HepG2 (cell line): ENCODE measurements around the gene KRT6C. TPM values are rescaled to one million over a fixed set of nuclear protein-coding genes. Genes with fewer than 3 reads are reported as not detected.

Experiments
- ATAC-seq: fragments of 200-7000 bp; cut with Tn5 transposase; 3 replicates; pipeline ENCODE4 v1.9.1; 2020; ENCODE audit warnings: mild to moderate bottlenecking, moderate library complexity
- BruUV-seq: library from RNA; stranded (reverse); fragments of 400-500 nt; replicated peaks from 2 replicates; lab custom pipeline; 2021; lab: Mats Ljungman, UMichigan
- CTCF ChIA-PET: fragments of 300-600 bp; formaldehyde crosslinking; extraction: SDS; loops from one replicate; lab custom pipeline; 2021; ENCODE audit warnings: low total read pairs, inconsistent platforms, low intra/inter-chr PET ratio; lab: Yijun Ruan, JAX
- POLR2A ChIA-PET: fragments of 350-600 bp; sonication (Branson Sonifier 250); formaldehyde crosslinking; loops from one replicate; lab custom pipeline; 2020; ENCODE audit warnings: antibody characterized with exemption, inconsistent platforms; lab: Yijun Ruan, JAX
- DNase-seq: peaks from one replicate; pipeline ENCODE4 v3.0.0-alpha.2; 2015; ENCODE audit warnings: low spot score
- FAIRE-seq: peaks from 3 replicates; lab custom pipeline; 2011; peaks lifted over from hg19 to GRCh38; lab: Jason Lieb, UNC
- H2AFZ ChIP-seq: one replicate; pipeline ENCODE4 v1.6.1; 2011; ENCODE audit warnings: low read length, inconsistent platforms
- H3K27ac ChIP-seq: fragments of 300-600 bp; 3 replicates; pipeline ENCODE4 v1.8.0; 2011; ENCODE audit warnings: mixed run types, mild to moderate bottlenecking, mixed read lengths, low read length, inconsistent platforms; ENCODE audit not compliant: insufficient read depth; ENCODE audit errors: extremely low read length
- H3K27me3 ChIP-seq, 2 experiments: fragments of 200-600 bp in 1 of 2; 2 replicates in 1 of 2; 3 replicates in 1 of 2; pipeline versions ENCODE4 v1.6.0 to v1.8.0; 2011; ENCODE audit warnings: low read length in 2 of 2, mild to moderate bottlenecking in 2 of 2, moderate library complexity in 2 of 2, inconsistent platforms in 1 of 2; ENCODE audit not compliant: insufficient read depth in 2 of 2, control insufficient read depth in 1 of 2
- H3K36me3 ChIP-seq, 2 experiments: fragments of 200-600 bp in 1 of 2; replicated peaks in 1 of 2; 2 replicates in 1 of 2; 3 replicates in 1 of 2; pipeline versions ENCODE4 v1.5.1 to v1.8.0; 2011; ENCODE audit warnings: low read length in 2 of 2, inconsistent platforms in 1 of 2; ENCODE audit not compliant: insufficient read depth in 2 of 2, control insufficient read depth in 1 of 2
- H3K4me1 ChIP-seq: 2 replicates; pipeline ENCODE4 v1.5.1; 2012; ENCODE audit warnings: low read length, inconsistent platforms; ENCODE audit not compliant: insufficient read depth
- H3K4me2 ChIP-seq: 2 replicates; pipeline ENCODE4 v1.6.0; 2011; ENCODE audit warnings: low read depth, low read length, inconsistent platforms
- H3K4me3 ChIP-seq, 3 experiments: fragments of 200-600 bp in 1 of 3; sonication (generic), shearing (Covaris generic) in 1 of 3; replicated peaks in 1 of 3; 2 replicates each; pipeline ENCODE4 v1.5.1; 2011 to 2016; ENCODE audit warnings: low read length in 3 of 3, inconsistent platforms in 2 of 3, low read depth in 2 of 3, mild to moderate bottlenecking in 2 of 3, control low read depth in 1 of 3, mixed read lengths in 1 of 3; ENCODE audit not compliant: insufficient read depth in 1 of 3
- H3K79me2 ChIP-seq: one replicate; pipeline ENCODE4 v1.6.1; 2011; ENCODE audit warnings: low read length, inconsistent platforms; ENCODE audit not compliant: insufficient read depth
- H3K9ac ChIP-seq: 2 replicates; pipeline ENCODE4 v1.6.0; 2011; ENCODE audit warnings: mild to moderate bottlenecking, low read depth, low read length, inconsistent platforms; ENCODE audit not compliant: insufficient read depth
- H3K9me3 ChIP-seq: 2 replicates; pipeline ENCODE4 v1.5.1; 2012; ENCODE audit warnings: mild to moderate bottlenecking, low read length
- H4K20me1 ChIP-seq: 2 replicates; pipeline ENCODE4 v1.6.0; 2011; ENCODE audit warnings: inconsistent platforms, mild to moderate bottlenecking, low read length, moderate library complexity; ENCODE audit not compliant: insufficient read depth
- HOXA3 ChIP-seq: sonication (generic); formaldehyde crosslinking; IDR thresholded peaks from 2 replicates; pipeline ENCODE4 v1.5.0; 2020; ENCODE audit warnings: missing genetic modification reagents
- MZF1 ChIP-seq: sonication (generic); formaldehyde crosslinking; IDR thresholded peaks from 2 replicates; pipeline ENCODE4 v1.8.1; 2023; ENCODE audit warnings: mild to moderate bottlenecking, missing genetic modification reagents, borderline replicate concordance
- NFKB2 ChIP-seq: sonication (generic); formaldehyde crosslinking; IDR thresholded peaks from 2 replicates; pipeline ENCODE4 v1.4.0; 2020; ENCODE audit warnings: missing genetic modification reagents, borderline replicate concordance
- SRY ChIP-seq: sonication (generic); formaldehyde crosslinking; IDR thresholded peaks from 2 replicates; pipeline ENCODE4 v1.8.0; 2022; ENCODE audit warnings: mild to moderate bottlenecking, missing genetic modification reagents
- ZNF335 ChIP-seq: sonication (generic); formaldehyde crosslinking; IDR thresholded peaks from 2 replicates; pipeline ENCODE4 v1.4.0; 2020; ENCODE audit warnings: missing genetic modification reagents
- ZNF850 ChIP-seq: sonication (generic); formaldehyde crosslinking; conservative IDR thresholded peaks from 2 replicates; pipeline ENCODE4 v1.9.0; 2021; ENCODE audit warnings: mild to moderate bottlenecking, missing genetic modification reagents
- WGBS: methylation state at CpG from one replicate; pipeline ENCODE4 v1.1.6; 2017; ENCODE audit warnings: low lambda C conversion rate; 5-methylcytosine and 5-hydroxymethylcytosine counted together
- in situ Hi-C: cut with HindIII; loops from 2 replicates; pipeline ENCODE4 v1.10.0; 2017; ENCODE audit warnings: low pct_unique_long_range_greater_than_20kb; ENCODE audit not compliant: extremely low pct_ligation_motif_present
- intact Hi-C: fragments of 100-400 bp; cut with micrococcal nuclease; formaldehyde crosslinking; loops from one replicate; pipeline ENCODE4 v1.10.0; 2022; ENCODE audit not compliant: unreplicated experiment
- polyA plus RNA-seq, 8 experiments: library from polyadenylated mRNA; depleted of rRNA in 3 of 8; stranded (reverse) in 7 of 8; unstranded in 1 of 8; fragments of >200 nt; fragmentation: Illumina TruSeq in 4 of 8; extraction: Trizol in 4 of 8; gene quantifications; 2 replicates each; pipeline versions ENCODE4 v1.2.1 to v1.2.3, GENCODE V29; 2011 to 2016; ENCODE audit warnings: low read depth in 4 of 8, missing spikeins in 1 of 8, mixed read lengths in 1 of 8; ENCODE audit not compliant: insufficient read depth in 1 of 8
- total RNA-seq, 5 experiments: library from RNA; depleted of rRNA; stranded (reverse); fragments of >200 nt; fragmentation: Illumina TruSeq; extraction: Trizol; gene quantifications; 2 replicates each; pipeline ENCODE4 v1.2.3, GENCODE V29; 2016; ENCODE audit warnings: low read depth in 1 of 5
- TF ChIP-seq, protein P1 (sequence below): sonication (generic); formaldehyde crosslinking; IDR thresholded peaks from 2 replicates; pipeline ENCODE4 v1.4.0; 2020; ENCODE audit warnings: low read depth, mild to moderate bottlenecking, missing genetic modification reagents
- TF ChIP-seq, protein P2 (sequence below): fragments of 450-650 bp; IDR thresholded peaks from 2 replicates; pipeline ENCODE4 v1.6.1; 2017
- TF ChIP-seq, protein P3 (sequence below): sonication (generic); formaldehyde crosslinking; IDR thresholded peaks from 2 replicates; pipeline ENCODE4 v1.4.0; 2020; ENCODE audit warnings: mild to moderate bottlenecking, missing genetic modification reagents

Gene KRT6C
- total and polyA plus RNA-seq, 2 of the 13 experiments (the other 11 are each of a cell fraction or from before 2014, with no cell fraction given) = 0.03 TPM; not detected in 1

DNA sequence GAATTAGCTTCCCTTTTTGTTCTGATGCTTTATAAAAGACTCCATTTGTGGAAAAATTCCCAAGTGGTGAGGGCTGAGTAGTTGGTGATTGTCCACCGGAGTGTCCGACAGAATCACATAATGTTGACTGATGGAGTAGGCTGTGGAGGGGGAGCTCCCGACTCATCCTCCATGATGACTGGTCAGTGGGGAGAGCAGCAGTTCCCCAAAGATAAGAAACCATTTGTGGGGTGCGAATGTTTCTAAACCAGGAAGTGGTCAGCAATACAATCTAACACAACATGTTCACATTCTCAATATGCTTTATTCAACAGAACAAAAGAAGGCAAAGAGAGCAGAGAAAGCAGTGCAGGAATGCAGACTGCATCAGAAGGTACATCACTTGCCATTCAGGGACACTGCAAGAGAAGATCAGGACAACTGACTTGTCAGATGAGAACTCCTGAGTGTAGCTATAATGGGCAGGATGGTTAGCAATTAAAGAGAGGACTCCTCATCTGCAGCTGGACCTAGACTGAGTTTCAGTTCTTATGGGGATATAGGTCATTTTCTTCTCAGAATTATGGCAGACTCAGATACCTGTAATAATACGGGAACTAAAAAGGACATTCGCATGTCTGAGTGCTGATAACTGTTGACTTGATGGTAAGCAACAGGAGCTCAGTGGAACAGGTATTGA lies 27.1 kb downstream of the KRT6C start (continued):
- TF ChIP-seq, protein P1, sequence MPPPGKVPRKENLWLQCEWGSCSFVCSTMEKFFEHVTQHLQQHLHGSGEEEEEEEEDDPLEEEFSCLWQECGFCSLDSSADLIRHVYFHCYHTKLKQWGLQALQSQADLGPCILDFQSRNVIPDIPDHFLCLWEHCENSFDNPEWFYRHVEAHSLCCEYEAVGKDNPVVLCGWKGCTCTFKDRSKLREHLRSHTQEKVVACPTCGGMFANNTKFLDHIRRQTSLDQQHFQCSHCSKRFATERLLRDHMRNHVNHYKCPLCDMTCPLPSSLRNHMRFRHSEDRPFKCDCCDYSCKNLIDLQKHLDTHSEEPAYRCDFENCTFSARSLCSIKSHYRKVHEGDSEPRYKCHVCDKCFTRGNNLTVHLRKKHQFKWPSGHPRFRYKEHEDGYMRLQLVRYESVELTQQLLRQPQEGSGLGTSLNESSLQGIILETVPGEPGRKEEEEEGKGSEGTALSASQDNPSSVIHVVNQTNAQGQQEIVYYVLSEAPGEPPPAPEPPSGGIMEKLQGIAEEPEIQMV (CRISPR knock-in tag) = no peak

DNA sequence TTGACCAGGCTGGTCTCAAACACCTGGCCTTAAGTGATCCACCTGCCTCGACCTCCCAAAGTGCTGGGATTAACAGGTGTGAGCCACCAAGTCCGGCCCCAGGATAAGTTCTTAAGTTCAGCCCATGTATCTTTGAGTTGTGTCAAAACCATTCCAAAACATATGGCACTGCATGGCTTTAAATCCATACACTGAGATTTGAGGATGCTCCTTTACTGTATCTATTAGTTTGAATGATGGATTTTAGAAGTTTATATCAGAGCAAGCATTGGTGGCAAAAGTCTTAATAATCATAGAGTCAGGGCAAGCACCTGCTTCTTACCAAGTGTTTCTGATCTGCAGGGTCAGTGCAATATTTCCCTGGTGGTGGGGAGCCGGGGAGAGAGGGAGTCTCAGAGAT lies 27.7 kb downstream of the KRT6C start:
- Histone ChIP-seq H3K9ac (no peak overlapping the region), H3K79me2 (no peaks in the 10 kb centered on the region), H2AFZ (no peak overlapping the region), H3K36me3 (no peaks in the 10 kb centered on the region), H3K4me2 (no peak overlapping the region), H3K27me3 (peaks cover 0 to 4% of the 10 kb centered on the region in 2 experiments; a peak in 1 of 5 replicates), H3K4me3 (no peak overlapping the region), H3K4me1 (peaks cover 11% of the 10 kb centered on the region), H4K20me1 (no peaks in the 10 kb centered on the region), H3K9me3 (no peaks in the 10 kb centered on the region), H3K27ac (no peak overlapping the region)
- in situ Hi-C loops = no loop called here
- TF ChIP-seq, protein P2, sequence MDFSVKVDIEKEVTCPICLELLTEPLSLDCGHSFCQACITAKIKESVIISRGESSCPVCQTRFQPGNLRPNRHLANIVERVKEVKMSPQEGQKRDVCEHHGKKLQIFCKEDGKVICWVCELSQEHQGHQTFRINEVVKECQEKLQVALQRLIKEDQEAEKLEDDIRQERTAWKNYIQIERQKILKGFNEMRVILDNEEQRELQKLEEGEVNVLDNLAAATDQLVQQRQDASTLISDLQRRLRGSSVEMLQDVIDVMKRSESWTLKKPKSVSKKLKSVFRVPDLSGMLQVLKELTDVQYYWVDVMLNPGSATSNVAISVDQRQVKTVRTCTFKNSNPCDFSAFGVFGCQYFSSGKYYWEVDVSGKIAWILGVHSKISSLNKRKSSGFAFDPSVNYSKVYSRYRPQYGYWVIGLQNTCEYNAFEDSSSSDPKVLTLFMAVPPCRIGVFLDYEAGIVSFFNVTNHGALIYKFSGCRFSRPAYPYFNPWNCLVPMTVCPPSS = no peak
- TF ChIP-seq MZF1 = no peak
- no peak for TF ChIP-seq SRY (CRISPR knock-in tag)
- TF ChIP-seq HOXA3 = no peak
- no peak for TF ChIP-seq ZNF850 (CRISPR knock-in tag)
- TF ChIP-seq NFKB2 = no peak
- no peak for TF ChIP-seq ZNF335 (CRISPR knock-in tag)
- TF ChIP-seq, protein P3, sequence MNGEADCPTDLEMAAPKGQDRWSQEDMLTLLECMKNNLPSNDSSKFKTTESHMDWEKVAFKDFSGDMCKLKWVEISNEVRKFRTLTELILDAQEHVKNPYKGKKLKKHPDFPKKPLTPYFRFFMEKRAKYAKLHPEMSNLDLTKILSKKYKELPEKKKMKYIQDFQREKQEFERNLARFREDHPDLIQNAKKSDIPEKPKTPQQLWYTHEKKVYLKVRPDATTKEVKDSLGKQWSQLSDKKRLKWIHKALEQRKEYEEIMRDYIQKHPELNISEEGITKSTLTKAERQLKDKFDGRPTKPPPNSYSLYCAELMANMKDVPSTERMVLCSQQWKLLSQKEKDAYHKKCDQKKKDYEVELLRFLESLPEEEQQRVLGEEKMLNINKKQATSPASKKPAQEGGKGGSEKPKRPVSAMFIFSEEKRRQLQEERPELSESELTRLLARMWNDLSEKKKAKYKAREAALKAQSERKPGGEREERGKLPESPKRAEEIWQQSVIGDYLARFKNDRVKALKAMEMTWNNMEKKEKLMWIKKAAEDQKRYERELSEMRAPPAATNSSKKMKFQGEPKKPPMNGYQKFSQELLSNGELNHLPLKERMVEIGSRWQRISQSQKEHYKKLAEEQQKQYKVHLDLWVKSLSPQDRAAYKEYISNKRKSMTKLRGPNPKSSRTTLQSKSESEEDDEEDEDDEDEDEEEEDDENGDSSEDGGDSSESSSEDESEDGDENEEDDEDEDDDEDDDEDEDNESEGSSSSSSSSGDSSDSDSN = no peak
- FAIRE-seq (no peak), DNase-seq (no peak), ATAC-seq (no peak)
- intact Hi-C loops = no loop called here
- POLR2A ChIA-PET = no interaction called here
- no TSS peak for BruUV-seq
- CTCF ChIA-PET = no interaction called here
- WGBS = 0% methylated on average over 3 of the region's 3 CpGs
